Kidney (tissue), 14 donors: ENCODE measurements around the gene PADI6. TPM values are rescaled to one million over a fixed set of nuclear protein-coding genes. Genes with fewer than 3 reads are reported as not detected.

Experiments
- DNase-seq, 5 donors: peaks; one replicate each; pipeline ENCODE4 v3.0.0-alpha.2; 2013 to 2020
- FAIRE-seq: peaks from 2 replicates; lab custom pipeline; 2012; peaks lifted over from hg19 to GRCh38; lab: Jason Lieb, UNC
- H3K27ac ChIP-seq, 2 donors: one replicate each; pipeline ENCODE4 v1.7.0; 2013; ENCODE audit warnings: low read depth in 2 of 2, low read length in 2 of 2, inconsistent platforms in 1 of 2
- H3K27me3 ChIP-seq: one replicate; pipeline ENCODE4 v1.7.1; 2013; ENCODE audit warnings: low read length, inconsistent platforms; ENCODE audit not compliant: control insufficient read depth, insufficient read depth
- H3K36me3 ChIP-seq, 3 donors: one replicate each; pipeline versions ENCODE4 v1.7.0 to v1.7.1; 2013; ENCODE audit warnings: low read length in 3 of 3, control low read depth in 1 of 3, inconsistent platforms in 1 of 3; ENCODE audit not compliant: insufficient read depth in 3 of 3, control insufficient read depth in 2 of 3
- H3K4me1 ChIP-seq, 3 donors: one replicate each; pipeline versions ENCODE4 v1.7.0 to v1.7.1; 2013; ENCODE audit warnings: low read length in 3 of 3, inconsistent platforms in 1 of 3, low read depth in 1 of 3; ENCODE audit not compliant: control insufficient read depth in 2 of 3, insufficient read depth in 2 of 3
- H3K4me3 ChIP-seq, 3 donors: one replicate each; pipeline versions ENCODE4 v1.7.0 to v1.8.1; 2013; ENCODE audit warnings: low read length in 3 of 3, control low read depth in 1 of 3, inconsistent platforms in 1 of 3
- H3K9ac ChIP-seq, 3 donors: one replicate each; pipeline versions ENCODE4 v1.7.0 to v1.7.1; 2013; ENCODE audit warnings: low read length in 3 of 3, control low read depth in 1 of 3, inconsistent platforms in 1 of 3
- H3K9me3 ChIP-seq, 3 donors: one replicate each; pipeline versions ENCODE4 v1.7.0 to v1.7.1; 2013; ENCODE audit warnings: low read length in 3 of 3, control low read depth in 1 of 3, inconsistent platforms in 1 of 3; ENCODE audit not compliant: control insufficient read depth in 2 of 3, insufficient read depth in 1 of 3
- CTCF ChIP-seq: IDR thresholded peaks from 3 replicates; pipeline ENCODE4 v1.5.1; 2012; ENCODE audit warnings: mild to moderate bottlenecking, moderate library complexity, borderline replicate concordance; ENCODE audit not compliant: insufficient read depth; ENCODE audit errors: extremely low read depth
- intact Hi-C: fragments of 100-400 bp; cut with DNase I; formaldehyde crosslinking; loops from one replicate; pipeline ENCODE4 v1.11.1; 2022
- polyA plus RNA-seq: library from polyadenylated mRNA; stranded (reverse); fragments of 350-450 nt; fragmentation: Illumina TruSeq; extraction: RNeasy Lipid Tissue Mini Kit (QIAGEN cat#74804); gene quantifications from one replicate; pipeline ENCODE4 v1.2.3, GENCODE V29; 2014; ENCODE audit warnings: low read depth, low replicate concordance; ENCODE audit not compliant: insufficient read depth
- total RNA-seq: library from RNA; stranded (reverse); fragmentation: NEBNext Ultra II Directional; extraction: Animal tissue kit (Norgen Biotek cat#: 25700); gene quantifications from one replicate; pipeline ENCODE4 v1.2.1, GENCODE V29; 2021
- donor health status: control.
- donor health status: control.
- donor health status: control.
- donor health status: control.
- donor health status: control.
- donor health status: DM: yes; HTN: yes; CAD: no.
- donor health status: Normal renal cell carcinoma (clear cell type).

PADI6 gene
- total and polyA plus RNA-seq, 2 donors from 2014 or later, result not detected

- intact Hi-C loops, result no loop called here
These were observed 13.4 kb upstream of the PADI6 start for GRCh38 chr1:17358557-17358956.

GRCh38 chr1:17359031-17359430 is 13.0 kb upstream of the PADI6 start:
- Histone ChIP-seq H3K27ac (no peak overlapping the region), H3K4me3 (no peak overlapping the region), H3K9ac (no peak overlapping the region), H3K27me3 (no peaks in the 10 kb centered on the region), H3K9me3 (no peaks in the 10 kb centered on the region), H3K4me1 (no peaks in the 10 kb centered on the region), H3K36me3 (no peaks in the 10 kb centered on the region)
- intact Hi-C loops, result no loop called here
- DNase-seq (peak in 4 of 5 donors; percentile 26 to 54 (median 39)), FAIRE-seq (no peak)
- no peak for TF ChIP-seq CTCF

More at GRCh38 chr1:17358557-17358956, 13.4 kb upstream of the PADI6 start:
- no peaks in the 10 kb centered on the region for H3K27me3 ChIP-seq
- no peak overlapping the region for H3K27ac ChIP-seq
- FAIRE-seq (no peak), DNase-seq (no peak)
- no peaks in the 10 kb centered on the region for H3K4me1 ChIP-seq
- no peak overlapping the region for H3K4me3 ChIP-seq
- no peak for TF ChIP-seq CTCF
- H3K9ac ChIP-seq, result no peak overlapping the region
- no peaks in the 10 kb centered on the region for H3K36me3 ChIP-seq
- H3K9me3 ChIP-seq, result no peaks in the 10 kb centered on the region

GRCh38 chr1:17359808-17360207 is 12.2 kb upstream of the PADI6 start:
- intact Hi-C loops, result no loop called here
- H3K4me1 ChIP-seq, result no peaks in the 10 kb centered on the region
- FAIRE-seq (no peak), DNase-seq (no peak)
- H3K36me3 ChIP-seq, result no peaks in the 10 kb centered on the region
- H3K9me3 ChIP-seq, result no peaks in the 10 kb centered on the region
- TF ChIP-seq CTCF, result no peak
- H3K27ac ChIP-seq, result no peak overlapping the region
- no peak overlapping the region for H3K9ac ChIP-seq
- H3K4me3 ChIP-seq, result no peak overlapping the region
- no peaks in the 10 kb centered on the region for H3K27me3 ChIP-seq
